MM.1S (cell line): Measurements from ENCODE around the gene PCNX3.
A peak's percentile ranks its signal among the peaks of the same experiment; 100 is the strongest.

Source experiments
- DNase-seq: peaks from one replicate; pipeline ENCODE4 v3.0.0-alpha.2; 2015
- H2AFZ ChIP-seq: fragments of 300-600 bp; sonication (generic); 2 replicates; pipeline ENCODE4 v1.6.0; 2016; ENCODE audit warnings: antibody characterized with exemption, low read length
- H3F3A ChIP-seq: fragments of 300-600 bp; sonication (generic); 2 replicates; pipeline ENCODE4 v1.6.1; 2016; ENCODE audit warnings: mild to moderate bottlenecking, antibody characterized with exemption, low read length, moderate library complexity, mixed read lengths; ENCODE audit not compliant: insufficient read depth
- H3K27ac ChIP-seq: fragments of 300-600 bp; sonication (generic); 2 replicates; pipeline ENCODE4 v1.5.1; 2016; ENCODE audit warnings: mild to moderate bottlenecking, low read length
- H3K27me3 ChIP-seq: fragments of 300-600 bp; sonication (generic); replicated peaks from 2 replicates; pipeline ENCODE4 v1.6.0; 2016; ENCODE audit warnings: low read length; ENCODE audit not compliant: insufficient read depth
- H3K36me3 ChIP-seq: fragments of 300-600 bp; sonication (generic); replicated peaks from 2 replicates; pipeline ENCODE4 v1.6.1; 2016; ENCODE audit warnings: mild to moderate bottlenecking, low read length, mixed read lengths; ENCODE audit not compliant: insufficient read depth
- H3K4me1 ChIP-seq: fragments of 300-600 bp; sonication (generic); 2 replicates; pipeline ENCODE4 v1.6.1; 2016; ENCODE audit warnings: low read length, mixed read lengths
- H3K4me2 ChIP-seq: fragments of 300-600 bp; sonication (generic); 2 replicates; pipeline ENCODE4 v1.6.0; 2016; ENCODE audit warnings: low read depth, low read length
- H3K4me3 ChIP-seq: fragments of 300-600 bp; sonication (generic); 2 replicates; pipeline ENCODE4 v1.5.1; 2016; ENCODE audit warnings: low read length, mixed read lengths
- H3K79me2 ChIP-seq: fragments of 300-600 bp; sonication (generic); 2 replicates; pipeline ENCODE4 v1.6.1; 2016; ENCODE audit warnings: mixed run types, low read length, mixed read lengths
- H3K9ac ChIP-seq: fragments of 300-600 bp; sonication (generic); 2 replicates; pipeline ENCODE4 v1.6.1; 2016; ENCODE audit warnings: low read length, mixed read lengths
- H3K9me2 ChIP-seq: fragments of 300-600 bp; sonication (generic); replicated peaks from 2 replicates; pipeline ENCODE4 v1.6.1; 2016; ENCODE audit warnings: mild to moderate bottlenecking, low read length, mixed read lengths; ENCODE audit not compliant: insufficient read depth
- H3K9me3 ChIP-seq: fragments of 300-600 bp; sonication (generic); replicated peaks from 2 replicates; pipeline ENCODE4 v1.6.1; 2016; ENCODE audit warnings: mild to moderate bottlenecking, low read length, mixed read lengths; ENCODE audit not compliant: insufficient read depth
- H4K20me1 ChIP-seq: fragments of 300-600 bp; sonication (generic); 2 replicates; pipeline ENCODE4 v1.6.1; 2016; ENCODE audit warnings: mild to moderate bottlenecking, low read length, moderate library complexity, mixed read lengths; ENCODE audit not compliant: insufficient read depth
- CTCF ChIP-seq: fragments of 300-600 bp; sonication (generic); IDR thresholded peaks from 2 replicates; pipeline ENCODE4 v1.5.1; 2016; ENCODE audit warnings: antibody characterized with exemption, low read length, mixed read lengths
- EZH2 ChIP-seq: fragments of 300-600 bp; sonication (generic); optimal IDR thresholded peaks from 2 replicates; pipeline ENCODE3; 2017; ENCODE audit warnings: low read depth, mild to moderate bottlenecking, antibody characterized with exemption, low read length, mixed read lengths
- EZH2phosphoT487 ChIP-seq: fragments of 300-600 bp; sonication (generic); IDR thresholded peaks from 2 replicates; pipeline ENCODE4 v1.6.1; 2018; ENCODE audit warnings: antibody characterized with exemption, low read length

Gene PCNX3

DNA sequence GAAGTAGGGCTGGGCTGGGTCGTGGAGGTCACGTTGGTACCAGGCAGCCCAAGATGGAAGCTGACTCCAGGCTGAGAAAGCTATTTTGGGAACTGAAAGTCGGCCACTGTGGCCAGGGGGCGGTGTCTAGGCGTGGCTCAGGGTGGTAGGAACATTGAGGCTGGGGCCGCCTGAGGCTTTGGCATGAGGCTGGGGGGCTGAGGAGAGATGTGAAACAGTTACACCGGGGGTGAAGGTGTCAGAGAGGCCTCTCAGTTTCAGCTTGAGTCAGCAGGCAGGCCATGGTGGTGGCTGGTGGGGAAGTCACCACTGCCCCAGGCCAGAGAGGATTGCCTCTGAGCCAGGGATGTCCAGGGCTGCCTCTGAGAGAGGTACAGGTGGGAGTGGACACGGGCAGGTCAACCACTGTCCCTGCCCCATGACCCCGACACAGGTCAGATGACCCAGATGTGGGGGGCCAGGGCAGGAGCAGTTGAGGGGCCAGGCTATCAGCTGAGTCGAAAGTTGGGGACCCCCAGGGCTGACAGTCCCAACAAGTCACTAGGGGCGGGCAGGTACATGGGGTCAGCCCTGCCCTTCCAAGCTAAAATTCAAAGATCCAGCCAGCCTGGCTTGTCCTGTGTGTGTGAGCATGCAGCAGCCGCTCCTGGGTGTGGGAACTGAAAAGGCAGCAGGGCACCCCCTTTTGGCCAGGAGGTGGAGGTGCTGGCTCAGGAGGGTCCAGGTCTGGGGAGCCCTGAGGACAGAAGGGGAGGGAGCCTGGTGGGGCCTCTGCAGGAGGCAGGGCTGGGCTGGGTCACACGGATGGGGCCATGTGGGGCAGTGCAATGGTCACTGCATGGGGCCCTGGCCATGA, 27.1 kb upstream of the PCNX3 start:
- H3K4me2 ChIP-seq: peak overlapping the region; percentile 95
- peak overlapping the region; percentile 83 for H3K9ac ChIP-seq
- no peaks in the 10 kb centered on the region for H4K20me1 ChIP-seq
- H3K27ac ChIP-seq: peak overlapping the region; percentile 99
- H3K79me2 ChIP-seq: peaks cover 17% of the 10 kb centered on the region
- H3K9me2 ChIP-seq: no peaks in the 10 kb centered on the region
- peak overlapping the region; percentile 49 for H3K4me3 ChIP-seq
- H2AFZ ChIP-seq: peak overlapping the region; percentile 48
- DNase-seq: peak; percentile 94
- H3K27me3 ChIP-seq: no peaks in the 10 kb centered on the region
- H3K9me3 ChIP-seq: no peaks in the 10 kb centered on the region
- peak; percentile 88 for TF ChIP-seq CTCF
- TF ChIP-seq EZH2: no peak
- no peak for TF ChIP-seq EZH2phosphoT487
- peaks cover 33% of the 10 kb centered on the region for H3K4me1 ChIP-seq
- no peaks in the 10 kb centered on the region for H3K36me3 ChIP-seq
- peaks cover 32% of the 10 kb centered on the region for H3F3A ChIP-seq

DNA sequence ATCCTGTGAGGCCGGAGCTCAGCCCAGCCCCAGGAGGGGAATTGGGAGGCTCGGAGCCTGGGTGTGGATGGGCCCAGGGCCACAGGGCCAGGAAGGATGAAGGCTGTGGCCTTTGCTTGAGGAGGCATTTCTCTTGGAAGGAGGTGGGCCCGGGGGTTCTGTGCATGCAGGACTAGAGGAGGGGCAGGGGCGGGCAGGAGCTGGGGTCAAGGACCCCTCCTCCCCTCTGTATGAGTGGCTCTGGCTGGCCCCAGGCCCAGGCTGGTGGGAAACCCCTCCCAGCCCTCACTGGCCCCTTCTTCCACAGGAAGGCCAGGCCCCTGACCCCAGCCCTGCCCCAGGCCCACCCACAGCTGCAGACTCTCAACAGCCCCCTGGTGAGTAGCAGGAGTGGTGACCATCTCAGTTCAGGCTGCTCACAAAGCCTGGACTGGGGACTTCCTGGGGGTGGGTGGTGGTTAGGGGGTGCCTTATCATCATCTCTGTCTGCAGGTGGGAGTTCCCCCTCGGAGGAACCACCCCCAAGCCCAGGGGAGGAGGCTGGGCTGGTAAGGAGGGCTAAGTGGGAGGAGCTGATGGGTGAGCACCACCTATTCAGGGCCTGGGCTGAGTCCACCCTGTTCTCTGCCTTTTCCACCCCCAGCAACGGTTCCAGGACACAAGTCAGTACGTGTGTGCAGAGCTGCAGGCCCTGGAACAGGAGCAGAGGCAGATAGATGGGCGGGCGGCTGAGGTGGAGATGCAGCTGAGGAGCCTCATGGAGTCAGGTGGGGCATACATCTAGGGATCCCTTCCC, 25.9 kb upstream of the PCNX3 start:
- DNase-seq: no peak
- Histone ChIP-seq H3K9ac (no peak overlapping the region), H3K9me3 (no peaks in the 10 kb centered on the region), H3K79me2 (peaks cover 17% of the 10 kb centered on the region), H3F3A (peaks cover 32% of the 10 kb centered on the region), H3K9me2 (no peaks in the 10 kb centered on the region), H3K4me2 (no peak overlapping the region), H3K36me3 (no peaks in the 10 kb centered on the region), H3K27ac (no peak overlapping the region), H2AFZ (no peak overlapping the region), H3K4me3 (no peak overlapping the region), H3K4me1 (peaks cover 33% of the 10 kb centered on the region), H4K20me1 (no peaks in the 10 kb centered on the region), H3K27me3 (no peaks in the 10 kb centered on the region)
- TF ChIP-seq EZH2phosphoT487 (no peak), EZH2 (no peak), CTCF (no peak)

- Histone ChIP-seq H2AFZ (no peak overlapping the region), H3K36me3 (no peaks in the 10 kb centered on the region)
- no peak for DNase-seq
These were observed 25.3 kb upstream of the PCNX3 start for GRCh38 chr11:65590240-65590738.

More at GRCh38 chr11:65590240-65590738, 25.3 kb upstream of the PCNX3 start:
- no peak for TF ChIP-seq EZH2
- Histone ChIP-seq H3K27ac (no peak overlapping the region), H3K9me2 (no peaks in the 10 kb centered on the region), H3K9me3 (no peaks in the 10 kb centered on the region), H3K4me2 (no peak overlapping the region), H4K20me1 (no peaks in the 10 kb centered on the region), H3K9ac (no peak overlapping the region), H3K4me1 (peaks cover 33% of the 10 kb centered on the region), H3F3A (peaks cover 32% of the 10 kb centered on the region), H3K27me3 (no peaks in the 10 kb centered on the region), H3K79me2 (peaks cover 17% of the 10 kb centered on the region), H3K4me3 (no peak overlapping the region)
